Measurements from ENCODE around the gene GABARAP. TPM values are rescaled to one million over a fixed set of nuclear protein-coding genes. Genes with fewer than 3 reads are reported as not detected.

Gene GABARAP
- total RNA-seq = 100 to 1,000 TPM; 172 to 384 (median 197) TPM

DNA sequence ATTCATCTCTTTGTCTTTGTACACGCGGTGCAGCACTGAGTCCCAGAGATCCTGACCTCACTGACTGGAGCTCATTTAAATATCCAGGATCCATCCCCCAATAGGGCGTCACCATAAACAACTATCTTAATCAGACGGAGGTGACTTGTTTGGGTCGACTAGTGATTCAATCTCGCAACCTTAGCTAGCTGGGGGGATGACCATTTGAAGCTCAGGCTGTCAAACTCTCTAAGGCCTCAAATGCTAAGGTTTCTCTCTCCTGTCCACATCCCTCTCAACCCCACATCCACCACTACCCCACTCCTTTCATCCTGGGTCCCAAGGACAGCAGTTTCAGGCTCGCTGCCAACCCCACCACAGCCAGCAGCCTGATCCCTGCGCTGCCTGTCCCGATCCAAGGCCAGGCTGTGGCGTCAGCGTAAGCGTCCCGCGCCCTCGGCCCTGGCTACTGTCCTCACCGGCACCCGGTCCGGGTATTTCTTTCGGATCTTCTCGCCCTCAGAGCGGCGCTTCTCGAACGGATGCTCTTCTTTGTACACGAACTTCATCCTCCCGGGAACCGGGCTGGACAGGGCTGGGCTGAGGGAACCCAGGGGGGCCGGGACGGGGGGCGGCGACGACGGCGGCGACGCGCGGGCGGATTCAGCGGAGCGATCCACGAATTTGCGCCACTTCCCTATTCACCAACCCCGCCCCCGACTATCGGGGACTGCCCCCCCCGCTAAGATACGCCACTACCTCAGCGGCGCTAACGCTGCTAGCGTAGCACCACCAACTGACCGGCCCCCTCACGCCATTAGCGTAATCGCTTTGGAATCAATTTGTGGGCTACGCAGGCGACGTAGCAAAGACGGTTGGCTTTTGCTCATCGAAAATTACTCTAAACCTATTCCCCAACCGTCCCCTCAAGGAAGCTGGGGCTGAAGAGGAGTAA lies at the start of gene GABARAP:
TSS of gene GABARAP (minus strand) at position 667 of the 934 bp plus-strand sequence. CDS start at position 548, 119 bp downstream.
- H3K9me3 ChIP-seq = no peaks in the 10 kb centered on the region
- peak within 1 kb of the TSS; percentile 97 to 100 (median 99) for H3K27ac ChIP-seq
- TF ChIP-seq, protein P1, sequence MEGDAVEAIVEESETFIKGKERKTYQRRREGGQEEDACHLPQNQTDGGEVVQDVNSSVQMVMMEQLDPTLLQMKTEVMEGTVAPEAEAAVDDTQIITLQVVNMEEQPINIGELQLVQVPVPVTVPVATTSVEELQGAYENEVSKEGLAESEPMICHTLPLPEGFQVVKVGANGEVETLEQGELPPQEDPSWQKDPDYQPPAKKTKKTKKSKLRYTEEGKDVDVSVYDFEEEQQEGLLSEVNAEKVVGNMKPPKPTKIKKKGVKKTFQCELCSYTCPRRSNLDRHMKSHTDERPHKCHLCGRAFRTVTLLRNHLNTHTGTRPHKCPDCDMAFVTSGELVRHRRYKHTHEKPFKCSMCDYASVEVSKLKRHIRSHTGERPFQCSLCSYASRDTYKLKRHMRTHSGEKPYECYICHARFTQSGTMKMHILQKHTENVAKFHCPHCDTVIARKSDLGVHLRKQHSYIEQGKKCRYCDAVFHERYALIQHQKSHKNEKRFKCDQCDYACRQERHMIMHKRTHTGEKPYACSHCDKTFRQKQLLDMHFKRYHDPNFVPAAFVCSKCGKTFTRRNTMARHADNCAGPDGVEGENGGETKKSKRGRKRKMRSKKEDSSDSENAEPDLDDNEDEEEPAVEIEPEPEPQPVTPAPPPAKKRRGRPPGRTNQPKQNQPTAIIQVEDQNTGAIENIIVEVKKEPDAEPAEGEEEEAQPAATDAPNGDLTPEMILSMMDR (IDR thresholded peaks at IDR 0.05) = no peak
- TF ChIP-seq POLR2A (IDR thresholded peaks at IDR 0.05) = peak in 2 of 4 donors; percentile 37 to 77
- 0% methylated on average over 21 to 24 of the region's 62 CpGs for WGBS, 2 donors
- H3K36me3 ChIP-seq = peaks cover 31 to 51% (median 35%) of the 10 kb centered on the region in 3 donors
- intact Hi-C loops (cut with DNase I) = no loop called here
- H3K27me3 ChIP-seq = no peaks in the 10 kb centered on the region
- peak within 1 kb of the TSS; percentile 76 to 99 (median 92) for H3K4me3 ChIP-seq
- DNase-seq = peak; percentile 54
- peaks cover 23 to 45% (median 38%) of the 10 kb centered on the region in 3 donors for H3K4me1 ChIP-seq

DNA sequence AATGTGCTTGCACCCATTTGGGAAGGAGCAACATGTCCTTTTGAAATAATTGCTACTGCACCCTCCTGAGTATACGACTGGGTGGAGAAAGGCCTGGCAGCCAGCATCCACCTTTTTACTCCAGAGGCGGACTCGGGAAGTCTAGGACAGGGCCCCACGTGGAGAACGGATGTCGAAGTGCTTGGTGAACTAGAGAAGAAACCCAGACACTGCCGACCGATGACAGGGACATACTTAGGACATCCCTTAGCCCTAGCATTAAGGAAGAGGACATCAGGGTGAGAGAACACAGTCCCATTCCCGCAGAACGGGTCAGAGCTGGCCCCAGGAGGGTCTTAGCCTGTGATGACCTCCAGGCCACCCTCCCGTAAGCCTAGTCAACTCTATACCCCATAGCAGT lies 48.4 kb upstream of the GABARAP start:
- intact Hi-C loops (cut with DNase I) = no loop called here
- DNase-seq = no peak
- no peak for TF ChIP-seq POLR2A (IDR thresholded peaks at IDR 0.05)
- TF ChIP-seq, protein P1 (IDR thresholded peaks at IDR 0.05) = no peak
- WGBS, 2 donors = 61 to 74% methylated on average over 6 to 11 of the region's 11 CpGs
- Histone ChIP-seq H3K4me3 (no peak overlapping the region), H3K4me1 (peaks cover 25 to 46% (median 28%) of the 10 kb centered on the region in 3 donors), H3K27ac (no peak overlapping the region), H3K27me3 (peaks cover 0 to 71% (median 0%) of the 10 kb centered on the region in 4 donors), H3K9me3 (no peaks in the 10 kb centered on the region), H3K36me3 (peaks cover 0 to 12% (median 0%) of the 10 kb centered on the region in 3 donors)

DNA sequence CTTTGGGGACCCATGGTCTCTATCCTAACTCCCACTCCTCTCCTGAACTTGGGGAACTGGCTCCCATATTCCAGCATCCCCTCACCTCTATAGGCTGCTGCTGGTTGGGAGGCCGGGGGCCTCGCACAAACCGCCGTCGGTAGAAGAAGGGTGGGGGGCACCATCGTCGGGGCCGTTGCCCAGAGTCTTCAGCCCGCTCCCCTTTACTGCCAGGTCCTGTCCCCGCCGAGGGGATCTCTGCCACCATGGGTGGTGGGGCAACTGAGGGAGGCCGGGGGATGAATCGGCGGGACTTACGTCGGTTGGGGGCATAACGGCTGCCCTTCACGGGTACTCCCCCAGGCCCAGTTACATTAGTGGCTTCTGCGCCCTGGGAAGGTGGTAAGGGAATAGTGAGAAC lies 47.9 kb upstream of the GABARAP start:
- intact Hi-C loops (cut with DNase I) = no loop called here
- TF ChIP-seq POLR2A (IDR thresholded peaks at IDR 0.05) = no peak
- TF ChIP-seq, protein P1 (IDR thresholded peaks at IDR 0.05) = no peak
- Histone ChIP-seq H3K36me3 (peaks cover 0 to 16% (median 0%) of the 10 kb centered on the region in 3 donors), H3K27ac (no peak overlapping the region), H3K4me1 (peaks cover 25 to 44% (median 26%) of the 10 kb centered on the region in 3 donors), H3K4me3 (no peak overlapping the region), H3K9me3 (no peaks in the 10 kb centered on the region), H3K27me3 (peaks cover 0 to 68% (median 0%) of the 10 kb centered on the region in 4 donors)
- no peak for DNase-seq
- WGBS, 2 donors = 90 to 100% methylated on average over 1 to 15 of the region's 19 CpGs

DNA sequence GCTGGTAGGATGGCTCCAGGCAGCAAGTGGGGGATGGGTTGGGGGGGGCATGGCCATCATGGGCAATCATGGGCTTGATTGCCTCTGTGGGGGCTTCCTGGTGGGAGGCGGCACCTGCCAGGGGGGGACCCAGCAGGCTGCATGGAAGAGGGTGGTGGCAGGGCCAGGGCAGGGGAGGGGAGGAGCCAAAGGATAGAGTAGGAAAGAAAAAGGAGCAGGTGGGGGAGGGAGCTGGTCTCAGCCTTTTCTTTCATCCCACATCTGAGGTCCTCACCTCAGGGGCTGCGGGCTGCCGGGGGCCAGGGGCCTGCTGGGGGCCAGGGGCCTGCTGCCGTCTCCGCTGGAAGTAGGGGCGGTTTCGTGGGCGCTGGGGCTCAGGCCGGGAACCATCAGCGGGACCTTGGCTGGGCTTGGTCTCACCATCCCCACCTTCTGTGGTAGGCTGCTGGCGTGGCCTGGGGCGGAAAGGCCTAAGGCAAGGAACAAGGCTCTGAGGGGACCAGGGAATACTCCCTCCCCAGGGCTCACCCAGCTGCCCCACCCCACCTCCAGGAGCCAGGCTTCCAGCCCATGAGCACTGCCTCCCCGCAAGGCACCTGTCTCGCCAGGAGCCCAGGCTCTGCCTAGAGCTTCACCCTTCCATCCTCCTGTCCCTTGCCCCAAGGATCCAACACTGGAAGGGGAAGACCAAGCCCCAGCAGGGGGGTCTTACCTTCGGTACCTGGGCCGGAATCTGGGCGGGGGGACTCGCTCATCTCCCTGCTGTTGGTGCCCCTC lies 47.2 kb upstream of the GABARAP start:
- Histone ChIP-seq H3K9me3 (no peaks in the 10 kb centered on the region), H3K27me3 (peaks cover 0 to 65% (median 0%) of the 10 kb centered on the region in 4 donors), H3K4me3 (no peak overlapping the region), H3K36me3 (peaks cover 0 to 23% (median 0%) of the 10 kb centered on the region in 3 donors), H3K4me1 (peaks cover 19 to 38% (median 20%) of the 10 kb centered on the region in 3 donors), H3K27ac (no peak overlapping the region)
- TF ChIP-seq, protein P1 (IDR thresholded peaks at IDR 0.05) = no peak
- TF ChIP-seq POLR2A (IDR thresholded peaks at IDR 0.05) = no peak
- intact Hi-C loops (cut with DNase I) = no loop called here
- 85 to 93% methylated on average over 5 to 11 of the region's 18 CpGs for WGBS, 2 donors
- DNase-seq = no peak
